ENCODE data around the gene HOXB7.

HOXB7 gene

DNA sequence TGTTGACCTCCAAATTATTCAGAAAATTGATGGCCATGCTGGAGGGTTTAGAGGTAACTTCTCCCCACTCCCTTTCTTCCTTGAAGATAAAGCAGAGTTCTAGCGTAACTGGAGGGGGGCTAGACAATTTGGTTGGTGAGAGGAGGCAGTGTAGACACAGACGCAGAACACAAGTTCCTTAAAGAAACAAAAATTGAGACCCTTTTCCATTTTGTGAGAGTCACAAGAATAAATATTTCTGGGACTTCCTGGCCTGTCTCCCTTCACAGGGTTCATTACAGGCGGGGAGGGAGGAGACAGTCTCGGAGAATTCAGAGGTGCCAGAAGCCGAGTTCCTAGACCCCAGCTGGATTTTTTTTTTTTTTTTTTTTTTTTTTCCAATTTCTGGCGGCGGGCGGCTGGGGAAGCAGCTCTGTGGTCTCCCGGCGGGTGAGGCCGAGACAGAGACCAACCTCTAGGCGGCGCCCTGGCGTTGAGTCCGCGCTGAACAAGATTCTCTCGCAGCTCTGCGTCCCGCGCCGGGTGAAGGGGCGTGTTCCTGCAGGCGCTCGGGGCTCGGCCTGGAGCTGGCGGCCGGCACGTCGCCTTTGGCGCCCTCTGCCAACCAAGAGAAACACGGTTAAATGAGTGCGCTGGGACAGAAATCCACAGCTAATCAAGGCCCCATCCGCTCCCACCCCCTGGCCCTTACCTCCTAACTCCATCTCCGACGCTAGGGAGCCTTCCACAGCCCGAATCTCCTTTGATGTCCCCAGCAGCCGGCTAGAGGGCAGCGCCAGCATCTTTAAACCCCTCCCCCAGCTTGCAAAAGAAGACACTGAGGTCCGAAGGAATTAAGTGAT is 25.6 kb upstream of the HOXB7 start:
- peak; percentile 67 for DNase-seq

DNA sequence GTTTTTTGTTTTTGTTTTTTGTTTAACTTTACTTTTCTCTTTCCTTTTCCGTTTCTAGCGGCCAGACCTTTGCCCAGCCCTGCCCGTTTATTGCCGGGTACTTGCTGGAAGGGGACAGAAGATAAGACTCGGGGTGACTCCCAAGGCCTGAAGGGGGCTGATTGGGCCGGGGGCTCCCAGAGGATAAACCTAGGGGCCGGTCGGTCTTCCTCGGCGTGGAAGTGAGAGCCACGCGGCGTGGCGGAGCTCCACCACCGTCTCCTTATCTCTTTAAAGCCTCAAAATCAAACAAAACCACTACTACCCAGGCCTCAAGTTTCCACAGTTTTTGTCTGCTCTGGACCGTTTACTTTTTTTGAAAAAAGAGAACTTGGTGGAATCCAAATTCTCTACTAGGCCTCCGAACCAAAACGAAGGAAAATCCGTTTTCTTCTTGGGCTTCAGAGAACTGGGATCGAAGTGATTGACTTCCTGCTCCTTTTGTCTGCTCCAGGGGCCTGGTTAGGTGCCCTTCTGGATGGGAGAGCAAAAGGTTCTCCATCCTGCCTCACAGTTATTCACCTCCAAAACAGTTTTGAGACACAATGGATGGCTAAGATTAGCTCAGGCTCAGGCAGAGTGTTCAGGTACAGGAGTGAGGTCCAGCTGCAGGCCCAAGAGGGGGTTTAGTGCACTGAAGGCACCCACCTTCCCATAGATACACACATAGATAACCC is 23.8 kb upstream of the HOXB7 start:
- no peak for DNase-seq

DNA sequence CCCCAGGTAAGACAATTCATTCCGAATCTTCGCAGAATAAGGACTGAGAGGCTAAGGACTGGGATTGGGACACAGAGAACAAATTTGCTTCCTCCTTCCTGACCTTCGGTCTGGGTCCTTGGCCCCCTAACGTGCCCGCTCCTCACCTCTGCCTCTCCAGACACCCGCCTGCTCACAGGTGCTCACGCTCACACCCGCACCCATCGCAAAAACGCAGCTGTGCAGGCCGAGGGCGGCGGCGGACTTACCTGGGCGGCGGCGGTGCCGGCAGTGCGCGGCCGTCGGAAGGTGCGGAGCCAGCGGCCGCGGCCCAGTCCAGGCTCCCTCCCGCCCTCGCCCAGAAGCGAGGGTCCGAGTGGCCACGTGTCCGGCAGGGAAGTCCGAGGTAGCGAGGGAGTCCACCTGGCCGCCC is 22.5 kb upstream of the HOXB7 start:
- DNase-seq = no peak

DNA sequence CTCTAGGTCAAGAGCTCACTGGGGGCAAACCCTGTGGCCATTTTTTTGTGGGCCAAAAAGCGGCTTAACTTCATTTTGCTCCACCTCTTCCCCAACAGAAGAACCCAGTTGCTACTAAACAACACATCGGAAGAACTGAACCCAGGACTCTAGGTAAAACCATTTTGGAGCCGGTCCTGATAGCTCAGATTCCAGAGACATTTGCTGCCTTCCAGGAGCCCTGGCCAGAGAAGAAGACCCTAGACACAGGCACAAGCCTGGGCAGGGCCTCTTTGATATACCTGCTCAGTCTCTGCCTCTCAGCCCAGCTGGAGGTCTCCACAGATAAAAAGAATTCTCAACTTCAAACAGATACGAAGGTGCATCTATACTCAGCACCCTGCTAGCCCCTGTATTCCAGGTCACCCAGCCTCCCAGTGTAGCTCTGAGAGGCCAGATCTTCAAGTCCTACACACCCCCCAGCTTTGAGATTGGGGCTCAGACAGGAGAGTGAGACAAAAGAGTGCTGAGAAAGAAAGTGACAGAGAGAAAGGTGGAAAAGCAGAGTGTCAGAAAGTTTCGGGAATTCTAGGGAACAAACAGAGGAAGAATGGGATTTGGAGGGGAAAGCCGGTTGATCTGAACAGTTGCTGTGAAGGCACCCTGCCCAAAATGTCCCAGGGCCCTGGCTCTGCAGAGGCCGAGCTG is 21.9 kb upstream of the HOXB7 start:
- no peak for DNase-seq

DNA sequence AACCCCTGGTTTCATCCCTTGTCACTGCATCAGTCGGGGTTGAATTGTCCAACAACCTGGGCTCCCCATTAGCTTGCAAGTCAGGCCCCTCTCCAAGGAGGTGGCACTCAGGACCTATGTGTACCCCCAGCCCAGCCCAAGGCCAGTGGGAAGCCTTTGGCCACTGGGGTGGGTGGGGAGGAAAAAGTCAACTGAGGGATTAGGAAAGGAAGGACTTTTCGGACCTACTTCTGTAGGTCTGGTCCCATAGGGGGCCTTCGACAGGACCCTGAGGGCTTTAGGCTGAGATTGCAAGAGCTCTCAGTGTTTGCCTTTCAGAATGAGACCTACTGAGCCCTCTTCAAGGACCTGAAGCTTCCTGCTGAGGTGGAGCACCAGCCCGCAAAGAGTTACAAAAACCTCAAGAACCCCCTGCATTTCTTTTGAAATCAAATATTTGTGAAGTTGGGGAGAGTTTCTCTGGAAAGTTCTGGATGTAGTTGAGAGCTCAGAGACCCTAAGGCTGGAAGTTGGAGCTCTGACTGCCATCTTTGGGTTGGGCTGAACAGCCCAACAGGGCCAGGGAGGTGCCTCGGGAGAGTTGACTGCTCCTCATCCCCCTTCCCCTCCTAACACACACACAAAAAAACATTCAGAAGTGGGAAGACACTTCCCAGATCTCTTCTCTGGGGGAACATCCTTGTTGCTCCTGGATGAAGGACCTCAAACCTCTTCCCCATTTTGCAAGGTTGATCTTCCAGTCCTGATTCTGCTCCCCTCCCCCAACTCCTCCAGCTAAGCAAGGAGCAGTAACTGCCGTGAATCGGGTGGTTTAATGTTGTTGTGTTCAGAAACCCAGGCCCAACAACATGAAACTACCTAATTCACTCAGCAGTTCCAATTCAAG is 21.1 kb upstream of the HOXB7 start:
- no peak for DNase-seq

DNA sequence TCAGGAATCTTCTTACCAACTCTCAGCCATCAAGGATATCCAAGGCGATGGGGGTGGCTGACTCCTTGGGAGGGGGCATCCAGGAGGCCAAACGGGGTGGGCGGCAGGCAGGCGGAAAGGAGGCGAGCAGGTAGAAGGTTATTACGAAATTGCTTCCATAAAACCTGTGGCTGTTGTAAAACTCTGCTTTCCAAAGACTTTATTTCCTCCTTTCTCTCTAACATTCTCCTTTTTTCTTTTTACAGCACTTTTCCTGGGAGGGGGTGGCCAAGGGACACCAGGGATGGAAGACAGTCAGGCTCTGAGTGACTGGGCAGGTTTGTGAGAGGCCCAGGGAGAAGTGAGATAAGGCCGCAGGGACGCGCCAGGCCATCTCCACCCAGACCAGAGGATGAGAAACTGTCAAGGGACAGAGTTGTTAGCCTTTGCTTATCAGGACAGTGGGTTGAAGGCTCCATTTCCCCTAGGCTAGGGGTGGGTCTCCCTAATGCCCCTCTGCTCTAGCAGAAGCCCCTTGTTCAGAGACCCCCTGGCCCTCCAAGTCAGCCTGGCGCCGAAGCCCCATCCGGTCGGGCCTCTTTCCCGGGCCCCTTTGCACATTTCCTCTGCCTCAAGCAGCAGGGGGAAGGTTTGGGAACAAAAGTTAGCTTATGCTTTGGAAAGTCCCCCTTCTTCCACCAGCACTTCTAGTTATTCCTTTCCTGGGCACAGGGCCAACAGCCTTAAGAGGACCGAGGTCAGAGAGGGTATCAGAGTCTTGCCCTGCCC is 20.3 kb upstream of the HOXB7 start:
- no peak for DNase-seq

DNA sequence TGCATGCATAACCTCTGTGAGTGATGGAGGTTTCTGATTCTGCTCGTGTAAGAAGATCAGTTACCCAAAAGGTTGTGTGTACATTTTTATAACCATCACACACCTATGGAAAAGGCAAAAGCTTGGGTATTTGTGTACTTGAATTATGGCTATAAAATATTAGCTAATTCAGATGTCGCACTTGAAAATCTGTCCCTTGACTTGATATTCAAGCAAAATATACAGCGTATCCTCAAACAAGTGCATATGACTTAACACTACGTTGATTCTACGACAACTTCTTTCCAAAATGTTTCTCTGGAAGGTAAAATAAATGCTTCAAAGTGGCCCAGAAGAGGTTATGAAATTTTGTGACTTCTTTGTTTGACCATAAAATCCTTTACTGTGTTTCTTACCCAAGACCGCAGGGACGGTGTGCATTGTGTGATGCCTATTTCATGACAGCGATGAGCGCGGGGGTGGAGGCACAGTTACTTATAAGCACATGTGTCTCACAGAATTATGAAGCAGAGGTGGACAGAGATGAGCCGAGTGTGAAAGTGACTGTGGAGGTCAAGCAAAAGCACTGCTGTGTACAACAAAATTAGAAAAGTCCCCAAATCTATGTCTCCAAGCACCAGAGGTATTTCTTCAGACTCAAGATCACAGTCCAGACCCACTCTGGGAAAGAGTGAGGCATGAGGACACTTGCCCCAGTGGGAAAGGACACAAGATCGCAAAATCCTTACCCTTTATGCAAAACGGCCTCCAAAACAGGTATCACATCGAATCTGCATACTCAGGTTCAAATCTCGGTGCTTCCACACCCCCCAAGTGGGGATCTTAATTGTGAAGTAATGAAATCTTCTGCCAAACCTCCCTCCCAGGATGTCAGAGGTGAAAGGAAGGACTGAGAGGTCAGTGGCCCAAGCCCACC is 19.4 kb upstream of the HOXB7 start:
- no peak for DNase-seq

DNA sequence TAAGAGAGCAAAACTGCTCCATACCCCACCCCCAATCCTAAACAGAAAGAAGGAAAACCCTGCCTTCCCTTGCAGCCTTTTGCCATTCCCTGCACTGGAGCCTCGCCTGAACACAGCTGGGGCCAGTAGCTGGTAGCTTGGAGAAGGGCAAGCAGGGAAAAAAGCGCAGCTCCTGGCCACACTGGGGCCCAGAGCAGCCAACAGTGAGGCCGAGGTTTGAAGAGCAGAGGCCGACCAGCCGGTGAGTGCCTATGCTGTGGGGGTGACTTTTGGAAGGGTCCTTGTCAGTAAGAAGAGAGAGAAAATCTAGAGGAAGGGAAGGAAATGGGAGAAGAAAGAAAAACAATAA is 18.6 kb upstream of the HOXB7 start:
- DNase-seq = no peak

DNA sequence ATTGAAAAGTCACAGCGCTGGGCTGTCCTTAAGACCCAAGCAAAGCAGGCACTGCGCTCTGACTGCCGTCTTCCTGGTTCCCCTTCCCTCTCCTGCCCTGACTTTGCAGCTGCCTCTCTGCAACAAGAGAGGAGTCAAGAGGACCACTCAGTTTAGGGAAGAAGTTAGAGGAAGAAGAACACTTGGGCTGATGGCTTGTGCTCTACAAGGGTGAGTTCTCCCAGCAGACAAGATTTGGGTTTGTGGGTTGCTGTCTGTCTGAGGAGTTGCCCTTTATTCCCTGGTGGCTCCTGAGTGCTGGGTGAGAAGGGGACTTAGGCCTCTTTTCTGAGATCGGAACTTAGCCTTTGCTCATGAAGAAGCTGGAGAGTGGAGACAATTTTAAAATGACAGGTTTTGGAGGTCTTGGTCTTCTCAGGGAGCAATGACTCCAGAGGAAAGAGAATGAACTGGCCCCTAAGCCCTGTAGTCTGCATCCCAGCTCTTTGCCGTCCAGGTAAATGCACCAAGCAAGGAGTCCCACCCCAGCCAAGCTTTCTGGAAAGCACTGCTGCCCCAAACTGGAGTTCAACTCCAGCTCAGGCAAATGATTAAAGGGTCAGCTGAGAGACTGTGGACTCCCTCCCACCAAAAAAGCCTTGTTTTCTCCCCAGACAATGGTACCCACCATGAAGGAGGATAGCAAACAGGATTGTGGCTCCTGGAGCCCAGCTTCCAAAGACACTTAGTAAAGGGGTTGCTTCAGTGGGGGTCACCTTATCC is 18.0 kb upstream of the HOXB7 start:
- no peak for DNase-seq

DNA sequence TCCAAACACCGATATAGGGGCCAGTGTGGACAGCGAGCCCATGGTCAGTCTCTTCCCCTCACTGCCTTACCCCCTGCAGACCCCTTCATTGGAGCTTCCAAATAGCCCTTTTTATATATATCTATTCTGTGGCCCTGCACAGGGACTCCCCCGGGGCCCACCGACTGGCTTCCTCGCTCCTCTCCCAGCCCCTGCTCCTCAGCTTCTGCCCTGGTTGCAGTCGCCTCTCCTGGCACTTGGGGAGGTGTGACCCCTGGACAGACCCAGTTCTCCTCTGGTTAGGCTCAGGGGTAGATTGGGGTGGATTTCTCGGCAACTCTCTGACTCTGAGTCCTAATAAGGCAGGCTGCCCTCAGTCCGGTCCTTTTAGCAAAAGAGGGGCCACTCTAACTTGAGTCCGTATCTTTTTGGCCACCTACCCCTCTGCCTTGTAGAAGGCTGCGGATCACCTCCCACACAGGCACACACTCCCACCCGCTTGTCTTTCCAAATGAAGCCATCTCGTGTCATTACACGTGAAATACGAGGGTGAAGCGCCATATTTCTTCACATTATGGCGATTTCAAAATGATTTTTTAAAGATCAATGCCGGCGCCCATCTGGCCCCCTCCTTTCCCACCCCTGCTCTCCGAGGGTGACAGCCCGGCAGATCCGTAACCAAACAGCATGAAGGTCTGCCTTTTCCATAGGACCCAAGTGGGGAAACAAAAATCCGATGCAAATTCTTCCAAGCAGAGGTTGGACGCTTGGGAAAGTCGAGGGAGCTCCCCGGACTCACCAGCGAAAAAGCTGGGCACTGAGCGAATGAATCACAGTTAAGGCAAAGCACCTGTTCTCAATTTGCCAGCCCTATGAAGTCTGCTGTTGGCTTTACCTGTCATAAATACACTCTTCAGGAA is 17.1 kb upstream of the HOXB7 start:
- DNase-seq = no peak

DNA sequence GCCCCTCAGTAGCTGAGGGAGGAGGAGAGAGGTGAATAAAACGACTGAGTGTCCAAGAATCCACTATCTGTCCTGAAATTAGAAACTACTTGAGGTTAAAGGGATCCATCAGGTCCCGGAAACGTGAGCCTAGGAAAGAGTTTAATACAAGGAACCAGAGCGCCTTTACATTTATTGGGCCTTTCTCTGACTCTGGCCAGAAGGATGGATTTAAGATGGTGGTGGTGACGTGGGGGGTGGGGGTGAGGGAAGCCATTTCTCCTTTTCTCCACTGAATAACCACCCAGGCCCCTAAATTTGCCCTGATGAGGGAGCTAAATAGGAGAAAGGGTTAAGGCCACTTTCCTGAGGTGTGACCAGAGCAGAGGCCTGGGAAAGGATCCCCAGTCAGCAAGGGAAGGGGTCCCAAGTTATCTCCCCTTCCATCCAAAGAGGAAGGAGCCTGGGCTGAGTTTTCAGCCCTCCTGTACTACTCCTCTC is 16.3 kb upstream of the HOXB7 start:
- DNase-seq = no peak

DNA sequence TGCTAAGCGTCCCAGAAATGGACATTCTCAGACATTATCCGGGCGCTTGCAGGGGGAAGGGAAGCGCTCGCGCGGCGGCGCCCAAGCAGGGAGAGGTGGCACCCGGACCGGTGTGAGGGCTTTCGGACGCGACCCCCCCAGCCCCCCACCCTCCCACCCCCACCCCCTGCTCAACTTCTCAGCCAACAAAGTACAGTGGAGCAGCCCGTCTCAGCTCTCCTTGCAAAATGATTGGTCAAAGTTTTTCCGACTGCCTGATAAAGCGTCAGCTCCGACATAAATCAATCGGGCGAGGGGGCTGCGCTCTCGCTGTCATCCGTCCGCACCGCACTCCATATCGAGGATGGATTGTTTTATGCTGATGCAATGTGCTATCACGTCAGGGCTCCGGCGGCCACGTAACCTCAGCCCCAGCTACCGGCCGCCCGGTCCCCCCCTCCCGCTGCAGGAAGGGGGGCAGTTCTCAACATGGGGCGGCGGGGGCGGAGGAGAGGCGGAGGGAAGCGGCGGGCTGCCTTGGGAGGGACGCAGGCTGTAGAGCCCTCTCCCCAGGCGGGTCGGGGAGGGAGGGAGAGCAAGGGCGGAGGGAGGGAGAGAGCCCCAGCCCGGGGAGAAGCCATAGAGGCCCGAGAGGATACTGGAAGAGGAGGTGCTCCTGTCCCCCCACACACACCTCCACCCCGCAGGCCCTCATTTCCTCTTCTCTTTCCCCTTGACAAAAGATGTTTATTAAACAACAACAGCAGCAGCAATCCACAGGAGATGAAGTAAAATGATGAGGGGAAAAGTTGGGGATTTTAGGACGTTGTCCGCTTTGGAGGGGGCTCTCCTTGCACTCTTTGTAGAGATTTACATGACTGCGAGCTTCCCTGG is 15.7 kb upstream of the HOXB7 start, which contains the start of gene HOXB9:
HOXB9 (minus strand) TSS at position 114 of the 873 bp plus-strand sequence; CDS start at position 25, 89 bp downstream.
- peak; percentile 33 for DNase-seq

DNA sequence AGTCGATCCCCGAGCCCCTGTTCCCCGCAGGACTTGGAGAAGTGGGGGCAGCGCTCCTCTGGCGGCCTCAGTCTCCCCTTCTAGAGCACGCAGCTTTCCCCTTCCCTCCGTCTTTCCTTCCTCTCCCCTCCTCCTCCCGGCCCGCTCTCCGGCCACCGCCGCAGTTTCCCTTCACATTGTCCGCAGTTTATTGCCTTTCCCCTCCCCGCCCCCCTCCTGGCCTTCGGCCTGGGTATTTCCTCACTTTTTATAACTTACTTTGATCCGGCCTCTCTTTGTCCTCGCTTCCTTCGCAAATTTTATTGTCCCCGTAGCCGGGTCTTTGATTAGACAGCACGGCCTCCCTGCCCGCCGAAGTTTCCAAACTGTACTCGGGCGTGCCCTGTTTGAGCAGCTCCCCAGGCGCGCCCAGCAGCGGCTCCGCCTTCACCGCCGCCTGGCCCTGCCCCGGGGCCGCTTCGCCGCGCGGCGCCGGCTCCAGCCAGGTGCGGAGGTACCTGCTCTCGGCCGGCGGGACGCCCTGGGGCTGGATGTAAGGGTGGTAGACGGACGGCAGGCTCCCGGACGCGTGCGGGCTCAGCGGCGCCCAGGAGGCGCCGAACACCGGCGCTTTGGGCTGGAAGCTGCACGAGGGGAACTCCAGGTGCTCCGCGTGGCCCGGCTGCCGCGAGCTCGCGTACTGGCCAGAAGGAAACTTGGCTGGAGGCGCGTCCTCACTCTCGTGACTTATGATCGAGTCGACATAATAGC is 14.9 kb upstream of the HOXB7 start:
- DNase-seq = peak; percentile 32

DNA sequence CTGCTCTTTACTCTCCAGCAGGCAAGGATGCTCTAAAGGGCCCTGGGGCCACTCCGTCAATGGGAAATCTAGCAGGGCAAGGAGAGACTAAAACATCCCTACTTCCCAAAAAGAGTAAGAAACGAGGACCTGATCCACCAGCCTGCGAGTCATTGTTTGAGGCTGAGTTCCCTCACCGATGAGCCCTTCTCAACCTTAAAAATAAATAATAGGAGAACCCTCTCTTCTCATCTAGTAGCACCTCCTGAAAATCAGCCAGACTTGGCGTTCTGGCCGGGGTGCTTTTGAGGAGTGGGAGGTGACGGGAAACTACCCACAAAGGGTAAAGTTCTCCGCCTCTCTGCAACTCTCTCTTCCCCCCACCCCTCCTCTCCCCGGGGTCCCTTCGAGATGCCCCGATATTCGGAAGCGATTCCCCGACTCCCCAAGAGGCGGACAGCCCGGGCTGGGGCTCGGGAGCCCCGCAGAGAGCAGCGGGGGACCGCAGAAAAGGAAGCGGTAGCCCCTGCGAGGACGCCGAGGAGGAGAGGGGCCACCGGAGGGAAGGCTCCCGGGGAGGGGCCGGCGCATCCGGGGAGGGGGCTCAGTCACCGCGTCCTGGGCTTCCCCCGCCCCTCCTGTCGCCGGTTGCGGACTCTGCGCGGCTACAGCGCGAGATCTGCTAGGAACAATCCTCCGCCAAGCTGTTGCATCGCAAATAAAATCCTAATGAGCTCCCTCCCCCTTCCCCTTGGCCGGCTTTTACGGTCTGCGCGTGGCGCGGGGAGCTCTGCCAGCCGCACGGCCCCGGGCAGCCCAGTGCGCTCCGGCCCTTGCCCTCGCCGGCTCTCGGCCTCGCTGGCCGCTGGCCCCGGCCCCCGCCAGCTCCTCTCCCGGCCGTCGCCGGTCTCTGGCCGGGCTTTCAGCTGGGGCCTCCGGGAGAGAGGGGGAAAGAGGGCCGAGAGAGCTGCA is 14.0 kb upstream of the HOXB7 start:
- DNase-seq = peak; percentile 25

DNA sequence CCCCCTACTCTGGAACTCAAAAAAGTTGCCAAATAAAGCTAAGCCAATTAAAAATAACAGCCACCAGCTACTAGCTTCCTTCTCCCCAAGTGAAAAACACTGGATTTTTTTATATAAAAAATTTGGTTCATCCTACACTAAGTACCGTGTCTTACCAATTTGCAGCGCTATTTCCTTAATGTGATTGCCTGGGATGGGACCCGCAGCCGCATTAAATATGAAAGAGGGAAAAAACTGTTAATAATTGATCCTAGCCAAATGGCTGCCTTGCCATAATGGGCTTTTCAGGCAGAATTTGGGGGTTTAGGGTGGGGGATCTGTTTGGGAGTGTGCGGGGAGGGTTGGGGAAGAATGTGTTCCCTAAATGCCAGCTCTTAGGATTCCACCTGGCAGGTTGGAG is 13.3 kb upstream of the HOXB7 start:
- DNase-seq = no peak

DNA sequence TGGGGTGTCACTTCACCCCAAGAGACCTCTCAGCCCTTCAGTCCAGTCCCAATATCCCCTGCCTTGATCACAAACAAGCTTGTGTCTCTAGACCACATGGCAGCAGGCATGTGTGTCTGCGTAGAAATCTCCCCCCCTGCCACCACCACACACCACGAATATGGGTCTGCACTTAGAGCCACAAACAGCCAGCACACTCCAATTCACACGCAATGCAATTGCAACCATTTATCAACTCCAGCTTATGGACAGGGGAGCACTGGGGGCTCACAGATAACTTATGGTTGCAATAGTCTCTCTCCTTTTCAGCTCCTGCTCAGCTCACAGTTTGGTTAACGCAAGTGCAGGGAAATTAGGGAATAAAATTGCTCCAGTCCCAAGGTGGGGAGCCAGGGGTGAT is 12.8 kb upstream of the HOXB7 start:
- DNase-seq = no peak

Measured in T-helper 9 cell (primary cell).